HT-29 (cell line): ENCODE data around the gene SIDT1. TPM values are rescaled to one million over a fixed set of nuclear protein-coding genes. Genes with fewer than 3 reads are reported as not detected.

Experiments used
- DNase-seq: peaks from one replicate; pipeline ENCODE4 v3.0.0-alpha.2; 2015; ENCODE audit warnings: low spot score
- total RNA-seq: library from RNA; depleted of rRNA; stranded (reverse); fragments of >200 nt; shearing (Covaris generic); gene quantifications from 2 replicates; pipeline ENCODE4 v1.2.3, GENCODE V29; 2014; rRNA removed

Gene SIDT1
- 4.8 and 5.5 TPM in 2 replicates for total RNA-seq

- DNase-seq = peak; percentile 81
These were observed at the start of gene SIDT1 for GRCh38 chr3:113531826-113532697. SIDT1 (plus strand) TSS chr3:113532555; CDS start chr3:113533022, 467 bp downstream.

- DNase-seq = peak; percentile 87
These were observed 47.2 kb upstream of the SIDT1 start for GRCh38 chr3:113485161-113485609.

- peak; percentile 79 for DNase-seq
These were observed 37.3 kb upstream of the SIDT1 start for GRCh38 chr3:113495035-113495434.

- DNase-seq = no peak
These were observed 35.4 kb upstream of the SIDT1 start for GRCh38 chr3:113496924-113497323.

GRCh38 chr3:113498221-113499005 lies 33.9 kb upstream of the SIDT1 start:
- DNase-seq = no peak

GRCh38 chr3:113499081-113499480 lies 33.3 kb upstream of the SIDT1 start:
- no peak for DNase-seq

GRCh38 chr3:113501597-113501996 lies 30.8 kb upstream of the SIDT1 start:
- no peak for DNase-seq

- no peak for DNase-seq
These were observed 26.5 kb upstream of the SIDT1 start for GRCh38 chr3:113505867-113506266.

GRCh38 chr3:113507501-113508067 lies 24.8 kb upstream of the SIDT1 start:
- no peak for DNase-seq

GRCh38 chr3:113508966-113509365 lies 23.4 kb upstream of the SIDT1 start:
- DNase-seq = no peak

GRCh38 chr3:113514265-113514769 lies 18.0 kb upstream of the SIDT1 start:
- DNase-seq = peak; percentile 50

GRCh38 chr3:113516115-113516505 lies 16.2 kb upstream of the SIDT1 start:
- peak; percentile 85 for DNase-seq

- no peak for DNase-seq
These were observed 10.4 kb upstream of the SIDT1 start for GRCh38 chr3:113521981-113522380.

GRCh38 chr3:113523241-113523640 lies 9.1 kb upstream of the SIDT1 start:
- no peak for DNase-seq

GRCh38 chr3:113532698-113533533 lies 561 bp downstream of the SIDT1 start:
- peak; percentile 23 for DNase-seq

- no peak for DNase-seq
These were observed 1.2 kb downstream of the SIDT1 start for GRCh38 chr3:113533534-113533892.

- DNase-seq = no peak
These were observed 2.0 kb downstream of the SIDT1 start for GRCh38 chr3:113534365-113534764.

GRCh38 chr3:113535898-113536297 lies 3.5 kb downstream of the SIDT1 start:
- DNase-seq = peak; percentile 43

GRCh38 chr3:113536627-113537101 lies 4.3 kb downstream of the SIDT1 start:
- peak; percentile 97 for DNase-seq

- DNase-seq = peak; percentile 88
These were observed 4.8 kb downstream of the SIDT1 start for GRCh38 chr3:113537155-113537554.

GRCh38 chr3:113541519-113541918 lies 9.2 kb downstream of the SIDT1 start:
- no peak for DNase-seq
